IPS-11a (cell line): ENCODE measurements around the gene ATP10B.
"Not testable (repeated sequence)": the region's sequence is repeated elsewhere in the genome, so short reads cannot be mapped to it uniquely, and the experiment has no call there.

ENCODE experiments used
- H3K4me3 ChIP-seq: one replicate; pipeline ENCODE4 v1.5.1; 2013; ENCODE audit warnings: low read depth, low read length, control low read depth

The ATP10B gene

DNA sequence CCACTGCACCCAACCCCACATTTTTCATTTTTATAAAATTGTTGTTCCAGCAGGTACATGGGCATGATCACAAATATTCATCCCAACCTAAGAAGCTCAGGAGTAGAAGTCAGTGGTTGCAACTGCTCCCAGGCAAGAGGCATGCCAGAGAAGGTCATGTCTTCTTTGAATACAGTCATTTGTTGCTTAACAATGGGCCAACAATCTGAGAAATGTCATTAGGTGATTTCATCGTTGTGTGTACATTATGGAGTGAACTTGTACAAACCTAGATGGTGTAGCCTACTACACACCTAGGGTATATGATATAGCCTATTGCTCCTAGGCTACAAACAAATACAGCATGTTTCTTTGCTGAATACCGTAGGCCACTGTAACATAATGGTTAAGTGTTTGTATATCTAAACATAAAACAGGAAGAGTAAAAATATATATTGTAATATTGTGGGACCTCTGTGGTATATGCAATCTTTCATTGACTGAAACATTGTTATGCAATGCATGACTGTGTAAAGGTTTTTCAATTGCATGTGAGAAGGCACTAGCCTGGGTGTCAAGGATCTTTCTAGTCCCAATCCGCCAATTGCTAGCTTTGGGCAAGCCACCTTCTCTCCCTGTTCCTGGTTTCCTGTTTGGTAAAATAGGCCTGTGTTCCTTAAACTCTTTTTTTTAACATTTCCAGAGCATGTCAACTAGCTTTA lies 27.6 kb downstream of the ATP10B start:
- no peak overlapping the region for H3K4me3 ChIP-seq

DNA sequence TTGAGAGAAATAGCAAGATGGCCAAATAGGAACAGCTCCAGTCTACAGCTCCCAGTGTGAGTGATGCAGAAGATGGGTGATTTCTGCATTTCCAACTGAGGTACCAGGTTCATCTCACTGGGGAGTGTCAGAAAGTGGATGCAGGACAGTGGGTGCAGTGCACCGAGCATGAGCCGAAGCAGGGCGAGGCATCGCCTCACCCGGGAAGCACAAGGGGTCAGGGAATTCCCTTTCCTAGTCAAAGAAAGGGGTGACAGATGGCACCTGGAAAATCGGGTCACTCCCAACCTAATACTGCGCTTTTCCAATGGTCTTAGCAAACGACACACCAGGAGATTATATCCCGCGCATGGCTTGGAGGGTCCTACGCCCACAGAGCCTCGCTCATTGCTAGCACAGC lies 39.0 kb downstream of the ATP10B start:
- not testable (repeated sequence) for H3K4me3 ChIP-seq

DNA sequence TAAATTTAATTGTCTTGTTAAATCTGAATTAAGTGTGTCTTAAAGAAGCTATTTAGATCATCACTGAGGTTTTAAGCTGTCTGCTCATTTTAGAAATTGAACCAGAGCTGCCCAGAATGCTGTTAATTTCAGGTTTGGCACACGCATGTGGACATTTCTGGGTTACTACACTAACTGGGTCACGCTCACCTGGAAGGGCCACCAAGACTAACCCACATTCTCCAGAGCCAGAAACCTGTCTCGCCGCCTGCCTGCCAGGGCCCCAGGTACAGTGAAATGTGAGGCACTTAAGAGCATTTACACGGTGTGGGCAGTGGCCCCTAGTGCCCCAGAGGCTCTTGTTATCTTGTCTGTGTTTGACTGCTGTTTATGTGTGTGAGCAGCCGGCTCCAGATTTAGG lies 46.6 kb downstream of the ATP10B start:
- H3K4me3 ChIP-seq, result no peak overlapping the region

DNA sequence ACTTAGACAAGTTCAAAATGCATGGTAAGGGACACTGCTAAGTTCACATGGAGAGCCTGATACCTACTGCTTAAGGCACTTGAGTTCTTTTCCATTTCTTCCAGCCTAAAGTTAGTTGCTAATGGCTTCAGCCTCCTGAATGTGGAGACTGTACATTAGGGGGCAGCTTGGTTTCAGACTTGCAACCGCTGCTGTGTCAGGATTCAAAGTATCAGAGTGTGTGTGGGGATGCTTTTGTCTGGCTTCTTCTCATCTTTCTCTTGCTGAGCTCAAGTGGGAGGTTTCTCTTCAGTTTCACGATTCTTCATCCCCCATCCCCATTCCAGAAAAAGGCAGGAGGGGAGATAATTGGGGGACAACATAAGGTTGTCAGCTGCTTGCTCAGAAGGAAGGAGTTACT lies 49.4 kb downstream of the ATP10B start:
- no peak overlapping the region for H3K4me3 ChIP-seq

DNA sequence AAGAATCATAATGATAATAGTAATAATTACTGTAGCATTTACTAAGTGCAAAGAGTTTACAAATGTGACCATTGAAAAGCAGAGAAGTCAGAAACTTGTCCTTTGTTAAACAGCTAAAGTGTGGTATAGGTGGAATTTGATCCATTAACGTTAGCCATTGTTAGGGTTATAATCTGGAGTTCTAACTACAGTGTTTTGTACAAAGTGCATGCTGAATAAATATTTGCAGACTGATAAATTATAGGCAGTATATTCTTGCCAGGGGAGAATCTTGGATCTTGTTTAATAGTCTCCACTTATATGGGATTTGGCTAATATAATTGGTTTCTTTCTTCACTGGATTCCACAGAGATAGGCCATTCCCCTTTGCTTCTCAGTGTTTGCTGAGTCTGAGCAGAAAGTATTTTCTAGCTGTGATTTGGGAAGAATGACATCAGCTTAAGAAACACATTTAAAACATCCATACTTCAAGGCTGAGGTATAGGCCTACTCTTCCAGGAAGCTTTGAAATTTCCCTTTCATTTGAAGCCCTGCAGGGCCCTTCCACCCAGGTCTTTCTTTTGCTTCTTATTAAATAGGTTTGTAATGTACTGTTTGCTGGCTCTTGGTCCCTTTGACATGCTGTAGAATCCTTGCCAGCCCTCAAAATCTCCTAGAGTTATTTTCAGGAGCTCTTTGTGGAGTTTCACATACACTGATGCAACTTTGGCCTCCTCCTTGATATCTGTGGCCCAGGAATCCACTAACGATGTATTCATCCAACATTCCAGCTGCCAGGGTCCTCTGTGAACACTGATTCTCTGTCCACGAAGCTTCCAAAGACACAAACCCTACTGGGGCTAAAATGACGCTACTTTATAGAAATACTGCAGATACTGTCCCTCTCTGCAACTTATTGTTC lies 51.4 kb downstream of the ATP10B start:
- no peak overlapping the region for H3K4me3 ChIP-seq

DNA sequence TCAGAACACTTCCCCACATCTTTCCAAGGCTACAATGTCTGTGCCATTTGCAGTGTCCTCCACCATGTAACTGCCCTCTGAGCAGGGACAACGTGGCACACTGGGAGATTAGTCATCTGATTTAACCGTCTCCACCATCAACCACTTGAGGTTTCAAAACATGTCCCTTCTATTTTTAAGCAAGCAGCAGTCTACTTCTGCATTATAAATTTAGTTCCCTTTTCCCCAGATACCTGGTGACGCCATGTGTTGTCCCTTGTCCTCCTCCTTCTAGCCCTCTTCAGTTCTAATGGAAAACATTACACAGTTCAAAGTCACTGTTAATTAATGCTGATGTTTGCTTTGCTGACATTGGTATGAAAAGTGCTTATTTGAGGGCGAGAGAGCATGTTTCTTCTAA lies 52.8 kb downstream of the ATP10B start:
- H3K4me3 ChIP-seq, result no peak overlapping the region

DNA sequence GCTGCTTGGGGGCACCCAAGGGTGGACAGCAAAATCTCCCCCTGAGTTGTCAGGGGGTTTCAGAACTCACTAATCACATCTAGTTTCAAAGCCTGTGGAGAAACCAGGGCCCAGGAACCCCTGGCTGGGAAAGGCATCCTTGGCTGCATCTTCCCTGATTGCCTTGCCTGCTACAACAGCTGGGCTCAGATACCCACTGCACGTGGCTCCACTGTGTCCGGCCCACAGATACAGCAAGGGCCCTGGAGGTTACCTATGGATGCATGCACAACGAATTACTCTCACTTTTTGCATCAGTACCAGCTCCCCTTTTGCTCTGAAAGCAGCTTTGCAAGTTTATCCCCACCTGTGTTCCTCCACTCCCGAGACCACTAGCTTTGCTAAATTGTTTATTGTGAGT lies 55.0 kb downstream of the ATP10B start:
- H3K4me3 ChIP-seq, result no peak overlapping the region

DNA sequence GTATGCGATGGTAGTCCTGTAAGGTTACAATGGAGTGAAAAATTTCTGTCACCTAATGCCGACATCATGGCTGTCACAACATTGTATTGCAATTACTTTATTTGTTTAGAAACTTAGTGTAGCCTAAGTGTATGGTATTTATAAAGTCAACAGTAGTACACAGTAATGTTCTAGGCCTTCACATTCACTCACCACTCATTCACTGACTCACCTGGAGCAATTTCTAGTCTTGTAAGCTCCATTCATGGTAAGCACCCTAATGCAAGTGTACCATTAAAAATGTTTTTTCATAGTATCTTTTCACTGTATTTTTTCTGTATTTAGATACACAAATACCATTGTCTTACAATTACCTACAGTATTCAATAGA lies 58.5 kb downstream of the ATP10B start:
- H3K4me3 ChIP-seq, result no peak overlapping the region

DNA sequence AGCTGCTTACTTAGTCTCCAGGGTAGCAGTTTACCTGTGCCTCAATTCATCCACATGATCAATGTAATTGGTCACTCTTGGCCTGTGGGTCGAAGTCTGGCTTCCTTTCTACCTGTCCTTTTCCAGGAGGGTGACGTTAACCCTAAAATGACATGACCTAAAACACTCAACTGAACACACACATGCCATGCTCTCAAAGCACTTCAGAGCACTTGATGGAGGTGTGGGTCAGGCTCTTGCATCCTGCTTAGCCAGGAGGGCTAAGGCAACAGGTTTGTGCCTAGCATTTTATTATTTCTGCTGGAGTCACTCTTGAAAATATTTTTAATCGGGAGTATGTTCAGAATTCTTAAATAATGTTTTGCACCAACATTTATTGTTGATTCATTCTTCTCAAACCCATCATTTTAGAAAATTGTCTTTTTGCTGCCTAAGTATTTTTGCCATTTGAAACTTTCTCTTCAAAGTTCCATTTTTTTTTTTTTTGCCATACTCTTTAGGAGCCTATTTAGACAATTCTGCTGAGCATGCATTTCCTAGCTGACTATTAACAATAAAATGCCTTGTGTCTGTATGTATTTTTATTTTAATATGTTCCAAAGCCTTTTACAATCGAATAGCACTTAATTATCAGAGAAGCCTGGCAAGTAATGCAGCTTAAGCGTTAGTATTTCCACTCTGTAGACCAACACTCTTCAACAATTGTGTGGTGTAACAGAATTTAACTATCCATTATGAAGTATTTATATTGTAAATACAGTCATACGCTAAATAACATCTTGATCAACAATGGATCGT lies 59.1 kb downstream of the ATP10B start:
- no peak overlapping the region for H3K4me3 ChIP-seq

DNA sequence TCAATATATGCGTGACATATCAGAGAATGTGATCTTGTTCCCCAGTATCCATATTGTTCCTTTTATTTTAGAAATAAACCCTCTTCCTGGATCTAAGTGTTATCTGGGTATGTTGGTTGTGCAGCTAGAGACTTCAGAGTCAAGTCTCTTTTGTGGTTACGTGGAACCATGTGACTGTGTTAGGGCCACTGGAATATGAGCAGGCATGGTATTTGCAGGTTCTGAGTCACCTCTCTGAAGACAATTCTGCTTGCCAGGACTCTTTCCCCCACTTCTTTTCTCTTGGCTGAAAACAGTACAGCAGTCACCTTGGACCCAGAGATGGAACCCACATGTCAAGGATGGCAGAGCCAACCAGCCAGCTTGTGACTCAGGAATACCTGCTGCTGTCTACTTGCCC lies 59.7 kb downstream of the ATP10B start:
- H3K4me3 ChIP-seq, result no peak overlapping the region

DNA sequence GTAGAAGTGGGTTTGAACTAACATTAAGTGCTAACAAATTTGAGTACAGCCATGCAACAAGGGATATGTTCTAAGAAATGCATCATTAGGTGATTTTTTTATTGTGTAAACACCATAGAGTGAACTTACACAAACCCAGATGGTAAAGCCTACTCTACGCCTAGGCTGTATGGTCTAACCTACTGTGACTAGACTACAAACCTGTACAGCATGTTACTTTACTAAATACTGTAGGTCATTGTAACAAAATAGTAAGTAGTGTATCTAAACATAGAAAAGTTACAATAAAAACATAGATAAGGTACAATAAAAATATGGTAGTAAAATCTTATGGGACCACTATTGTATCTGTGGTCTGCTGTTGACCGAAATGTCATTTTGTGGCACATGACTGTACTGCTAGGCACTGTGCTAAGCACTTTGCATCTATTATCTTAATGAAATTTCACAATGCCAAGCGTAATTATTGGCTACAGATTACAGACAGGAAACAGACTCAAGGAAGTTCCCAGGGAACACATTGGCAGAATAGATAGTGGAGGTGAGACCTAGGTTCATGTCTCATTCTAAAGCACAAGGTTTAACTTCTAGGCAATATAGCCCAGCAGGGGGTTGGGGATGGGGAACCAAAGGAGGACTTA lies 62.7 kb downstream of the ATP10B start:
- no peak overlapping the region for H3K4me3 ChIP-seq

DNA sequence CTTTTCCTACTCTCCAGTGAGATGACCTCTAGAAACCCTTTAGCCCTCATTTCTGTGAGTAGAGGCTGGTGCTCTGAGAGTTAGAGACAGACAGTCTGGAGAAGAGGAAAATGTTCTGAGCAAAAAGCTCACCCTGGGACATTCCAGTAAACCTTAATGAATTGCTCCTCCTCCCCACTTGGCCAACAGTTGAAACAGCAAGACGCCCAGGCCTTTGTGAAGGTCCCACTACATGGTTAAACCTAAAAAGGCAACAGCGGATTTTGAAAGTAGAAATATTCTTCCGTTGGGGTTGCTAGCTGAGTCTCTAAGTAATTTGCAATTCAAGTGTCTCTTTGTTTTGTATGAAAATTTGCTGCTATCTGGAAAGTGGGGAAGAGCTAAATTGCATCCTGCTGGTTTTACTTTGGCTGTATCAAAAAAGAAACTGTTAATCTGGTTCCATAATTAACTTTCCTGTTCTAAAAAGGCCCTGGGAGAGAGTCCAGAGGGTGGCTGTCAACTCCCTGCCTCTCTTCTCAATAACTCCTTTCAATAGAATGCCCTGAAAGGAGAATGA lies 63.8 kb downstream of the ATP10B start:
- H3K4me3 ChIP-seq, result no peak overlapping the region

DNA sequence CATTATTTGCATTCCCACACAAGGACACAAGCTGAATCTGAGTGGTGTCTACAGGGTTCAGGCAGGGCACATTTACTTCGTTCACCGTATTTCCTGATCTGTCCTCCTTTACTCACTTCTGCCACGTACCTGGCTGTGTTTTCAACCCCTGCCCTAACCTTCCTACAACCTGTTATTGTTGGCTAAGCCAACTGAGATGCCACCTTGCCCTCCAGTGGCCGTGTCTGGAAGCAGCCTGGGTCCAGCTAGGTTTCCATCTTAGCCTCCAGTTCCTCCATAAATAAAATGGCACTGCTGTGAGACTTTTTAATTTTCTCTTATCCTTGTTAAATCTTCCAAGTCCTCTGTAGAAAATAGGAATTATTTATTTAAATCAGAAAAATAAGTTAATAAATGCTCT lies 64.8 kb downstream of the ATP10B start:
- no peak overlapping the region for H3K4me3 ChIP-seq

DNA sequence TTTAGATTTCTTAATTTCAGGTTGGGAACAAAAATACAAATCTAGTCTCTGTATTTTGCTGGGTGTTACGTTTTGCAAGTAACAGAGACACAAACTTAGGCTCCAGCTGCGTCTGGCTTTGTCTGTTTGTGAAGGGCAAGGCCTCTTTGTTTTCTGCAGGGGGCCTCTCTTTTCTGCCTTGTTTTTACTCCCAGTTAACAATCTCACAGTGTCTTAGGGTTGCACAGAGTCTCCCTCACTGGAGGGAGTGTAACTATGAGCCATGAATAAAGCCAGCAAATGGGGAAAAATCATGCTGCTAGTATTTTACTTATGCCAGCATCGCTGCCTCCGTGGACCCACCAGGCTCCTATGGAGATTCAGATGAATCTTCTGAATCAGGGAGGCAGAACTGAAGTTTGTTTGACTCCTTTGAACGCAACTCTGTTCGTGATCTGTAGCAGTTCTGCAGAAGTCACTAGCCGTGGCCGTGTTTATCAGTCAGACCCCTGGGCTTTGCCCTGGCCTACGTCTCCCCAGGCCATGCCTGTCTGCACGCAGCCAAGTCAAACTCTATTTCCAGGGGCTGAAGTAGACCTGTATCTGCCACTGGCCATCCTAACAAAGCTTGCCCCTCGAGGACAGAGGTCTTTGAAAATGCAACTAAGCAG lies 77.2 kb downstream of the ATP10B start:
- H3K4me3 ChIP-seq, result no peak overlapping the region

DNA sequence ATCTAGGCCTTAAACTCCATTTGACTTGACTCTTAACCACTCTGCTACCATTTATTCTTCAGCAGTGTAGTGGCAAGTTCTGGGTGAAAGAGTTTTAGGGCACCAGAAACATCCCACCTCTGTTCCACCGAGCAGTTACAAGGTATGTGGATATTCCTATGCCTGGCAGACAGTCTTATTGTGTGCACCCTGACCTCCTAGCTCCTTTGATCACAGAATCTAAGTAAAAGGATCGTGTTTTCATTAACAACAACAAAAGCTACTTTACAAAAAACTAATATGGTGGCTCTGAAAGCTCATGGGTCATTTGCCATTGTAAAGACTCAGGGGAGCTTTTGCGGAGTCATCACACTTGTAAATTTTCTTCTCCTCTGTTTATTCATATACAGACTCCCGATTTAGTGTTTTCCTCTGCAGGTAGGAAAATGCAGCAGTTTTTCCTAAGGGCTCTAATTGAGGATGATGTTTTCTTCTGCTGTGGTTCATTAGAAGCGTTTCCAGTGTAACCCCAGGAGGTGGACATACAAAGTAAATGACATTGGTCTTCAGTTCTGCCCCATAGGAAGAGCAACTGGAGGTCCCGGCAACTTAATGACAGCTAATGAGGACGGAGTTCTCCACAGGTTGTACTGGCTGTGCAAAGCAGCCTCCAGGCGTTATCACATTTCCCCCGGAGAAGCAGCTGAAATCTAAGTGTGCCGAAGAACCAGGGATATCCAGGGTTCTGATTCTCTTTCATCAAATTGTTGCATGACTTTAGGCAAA lies 78.2 kb downstream of the ATP10B start:
- no peak overlapping the region for H3K4me3 ChIP-seq

DNA sequence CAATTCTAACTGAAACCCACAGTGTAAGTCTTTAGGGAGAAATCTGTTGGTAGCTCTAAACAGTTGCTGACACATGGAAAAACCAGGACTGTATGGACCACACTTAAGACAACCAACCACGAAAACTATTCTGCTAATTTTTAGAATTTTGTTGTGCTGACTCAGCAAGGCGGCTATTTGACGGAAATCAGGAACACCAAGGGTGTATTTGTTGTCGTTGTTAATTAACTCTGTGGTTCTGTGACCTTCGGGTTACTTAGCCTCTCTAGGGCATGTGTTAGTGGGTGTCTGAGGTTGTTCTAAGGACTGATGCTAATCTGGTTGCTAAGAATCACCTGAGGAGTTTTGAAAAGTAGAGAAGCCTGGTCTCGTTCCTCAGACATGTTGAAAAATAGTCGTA lies 79.2 kb downstream of the ATP10B start:
- H3K4me3 ChIP-seq, result no peak overlapping the region

DNA sequence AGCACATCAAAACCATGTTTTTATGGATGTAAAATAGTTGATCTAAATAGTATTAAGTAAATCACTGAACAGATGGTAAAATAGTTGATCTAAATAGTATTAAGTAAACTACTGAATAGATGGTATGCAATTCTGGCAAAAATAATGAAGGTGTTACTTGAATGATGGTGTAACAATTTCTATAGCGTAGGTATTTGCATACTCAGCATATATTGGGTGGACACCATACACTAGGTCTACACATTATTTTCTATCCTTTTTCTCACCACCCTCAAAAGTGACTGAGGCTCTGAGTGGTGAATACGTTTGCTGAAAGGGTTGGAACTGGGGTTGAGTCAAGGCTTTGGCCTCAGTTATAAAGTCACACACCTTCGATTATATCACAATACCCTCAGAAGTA lies 81.3 kb downstream of the ATP10B start:
- H3K4me3 ChIP-seq, result no peak overlapping the region

DNA sequence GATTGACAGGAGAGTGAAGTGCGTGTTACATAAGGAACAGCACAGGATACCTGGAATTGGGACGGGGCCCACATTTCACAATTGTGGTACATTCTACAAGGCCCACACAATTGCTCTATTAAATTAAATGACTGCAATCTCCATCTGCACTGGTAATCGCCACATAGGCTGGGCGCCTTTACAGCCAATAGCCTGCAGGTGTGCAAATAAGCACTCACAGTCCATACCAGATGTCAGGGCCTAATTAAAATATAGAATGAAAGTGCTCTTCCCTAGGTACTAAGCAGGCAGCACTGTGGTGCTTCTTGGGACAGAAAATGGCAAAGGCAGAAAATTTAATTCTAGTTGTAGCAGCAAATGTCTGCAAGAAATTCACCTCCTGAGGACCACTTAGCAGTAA lies 82.7 kb downstream of the ATP10B start:
- H3K4me3 ChIP-seq, result no peak overlapping the region

DNA sequence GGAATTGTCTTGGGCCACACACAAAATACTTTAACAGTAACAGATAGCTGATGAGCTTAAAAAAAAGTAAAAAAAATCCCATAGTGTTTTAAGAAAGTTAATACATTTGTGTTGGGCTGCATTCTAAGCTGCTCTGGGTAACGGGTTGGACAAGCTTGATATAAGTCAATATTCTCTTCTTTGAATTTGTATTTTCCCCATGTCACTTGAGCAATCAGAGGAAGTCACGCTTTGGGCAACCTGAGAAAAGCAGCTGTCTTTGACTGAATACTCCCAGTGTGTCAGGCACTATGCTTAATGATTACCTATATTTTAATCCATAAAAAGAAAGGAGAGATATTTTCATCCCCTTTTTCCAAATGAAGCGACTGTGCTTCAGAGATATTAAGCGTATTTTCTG lies 84.9 kb downstream of the ATP10B start:
- no peak overlapping the region for H3K4me3 ChIP-seq

DNA sequence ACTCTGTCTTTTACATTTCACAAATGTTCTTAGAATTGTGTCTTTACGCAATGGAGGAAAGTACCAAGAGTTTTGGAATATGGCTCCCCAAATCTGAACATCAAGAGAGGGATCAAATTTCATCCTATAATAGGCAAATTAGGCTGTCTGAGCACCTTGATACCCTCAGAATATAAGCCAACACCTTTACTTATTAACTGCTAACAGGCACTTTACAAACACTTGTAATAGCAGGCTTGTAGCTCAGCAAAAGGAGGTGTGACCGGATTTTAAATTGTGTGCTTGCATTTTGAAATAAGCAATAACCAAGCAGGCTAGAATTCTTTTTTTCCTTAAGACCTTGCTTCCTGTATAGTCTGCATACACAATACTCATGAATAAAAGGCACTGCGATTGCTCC lies 92.0 kb downstream of the ATP10B start:
- no peak overlapping the region for H3K4me3 ChIP-seq
